Lower leg skin (tissue), 4 donors: ENCODE measurements around the gene ARFIP1. TPM values are rescaled to one million over a fixed set of nuclear protein-coding genes. Genes with fewer than 3 reads are reported as not detected.

Experiments used
- DNase-seq, 2 donors: peaks; one replicate each; pipeline ENCODE4 v3.0.0-alpha.2; 2019; ENCODE audit warnings: low spot score in 2 of 2
- H3K4me3 ChIP-seq: fragments of 200-600 bp; sonication (generic); 2 replicates; pipeline ENCODE4 v1.5.1; 2017; ENCODE audit warnings: mild to moderate bottlenecking, low read depth; ENCODE audit not compliant: poor library complexity, severe bottlenecking
- POLR2A ChIP-seq, 2 donors: fragments of 450-650 bp; IDR thresholded peaks; one replicate each; pipeline ENCODE4 v1.6.1; 2016 to 2017; ENCODE audit warnings: antibody characterized with exemption in 2 of 2, mild to moderate bottlenecking in 1 of 2, moderate library complexity in 1 of 2
- WGBS, 2 donors: methylation state at CpG; one replicate each; pipeline ENCODE4 v1.1.5; 2018; 5-methylcytosine and 5-hydroxymethylcytosine counted together
- intact Hi-C: fragments of 100-400 bp; cut with DNase I; formaldehyde crosslinking; loops from one replicate; pipeline ENCODE4 v1.15.0; 2023; ENCODE audit warnings: low total_unique reads
- total RNA-seq, 4 donors: library from RNA; depleted of rRNA; stranded (reverse); fragments of >200 nt; gene quantifications; one replicate each; pipeline ENCODE4 v1.1.0, GENCODE V29; 2016
- TF ChIP-seq, protein P1 (sequence below), 3 donors: fragments of 450-650 bp; IDR thresholded peaks; one replicate each; pipeline ENCODE4 v1.5.1; 2016; ENCODE audit warnings: antibody characterized with exemption in 3 of 3, mild to moderate bottlenecking in 3 of 3, moderate library complexity in 2 of 3

ARFIP1 gene
- total RNA-seq, 4 donors from 2014 or later: 21.3 to 36.1 (median 33.2) TPM

DNA sequence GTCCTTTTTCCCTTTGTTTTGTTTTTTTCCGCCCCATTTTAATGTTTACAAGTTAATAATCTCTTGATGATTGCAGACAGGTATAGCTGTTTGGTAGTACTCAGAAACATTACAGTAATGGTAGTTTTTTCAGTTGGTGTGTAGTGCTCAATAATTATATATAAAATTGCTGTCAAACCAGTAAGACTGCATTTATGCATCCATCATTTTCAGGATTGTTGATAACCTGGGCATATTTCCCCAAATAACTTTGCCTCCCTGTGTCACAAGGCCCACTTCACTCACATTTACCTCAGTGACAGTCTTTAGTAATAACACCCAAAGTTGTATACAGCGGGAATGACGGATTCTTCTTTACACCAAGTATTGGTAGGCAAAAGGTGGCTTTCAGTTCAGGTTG is 16.1 kb downstream of the ARFIP1 start:
- 93 to 96% methylated on average over 3 of the region's 3 CpGs for WGBS, 2 donors
- no peak overlapping the region for H3K4me3 ChIP-seq
- TF ChIP-seq, protein P1, sequence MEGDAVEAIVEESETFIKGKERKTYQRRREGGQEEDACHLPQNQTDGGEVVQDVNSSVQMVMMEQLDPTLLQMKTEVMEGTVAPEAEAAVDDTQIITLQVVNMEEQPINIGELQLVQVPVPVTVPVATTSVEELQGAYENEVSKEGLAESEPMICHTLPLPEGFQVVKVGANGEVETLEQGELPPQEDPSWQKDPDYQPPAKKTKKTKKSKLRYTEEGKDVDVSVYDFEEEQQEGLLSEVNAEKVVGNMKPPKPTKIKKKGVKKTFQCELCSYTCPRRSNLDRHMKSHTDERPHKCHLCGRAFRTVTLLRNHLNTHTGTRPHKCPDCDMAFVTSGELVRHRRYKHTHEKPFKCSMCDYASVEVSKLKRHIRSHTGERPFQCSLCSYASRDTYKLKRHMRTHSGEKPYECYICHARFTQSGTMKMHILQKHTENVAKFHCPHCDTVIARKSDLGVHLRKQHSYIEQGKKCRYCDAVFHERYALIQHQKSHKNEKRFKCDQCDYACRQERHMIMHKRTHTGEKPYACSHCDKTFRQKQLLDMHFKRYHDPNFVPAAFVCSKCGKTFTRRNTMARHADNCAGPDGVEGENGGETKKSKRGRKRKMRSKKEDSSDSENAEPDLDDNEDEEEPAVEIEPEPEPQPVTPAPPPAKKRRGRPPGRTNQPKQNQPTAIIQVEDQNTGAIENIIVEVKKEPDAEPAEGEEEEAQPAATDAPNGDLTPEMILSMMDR (IDR thresholded peaks at IDR 0.05): no peak
- TF ChIP-seq POLR2A (IDR thresholded peaks at IDR 0.05): no peak
- intact Hi-C loops: no loop called here
- DNase-seq: no peak

DNA sequence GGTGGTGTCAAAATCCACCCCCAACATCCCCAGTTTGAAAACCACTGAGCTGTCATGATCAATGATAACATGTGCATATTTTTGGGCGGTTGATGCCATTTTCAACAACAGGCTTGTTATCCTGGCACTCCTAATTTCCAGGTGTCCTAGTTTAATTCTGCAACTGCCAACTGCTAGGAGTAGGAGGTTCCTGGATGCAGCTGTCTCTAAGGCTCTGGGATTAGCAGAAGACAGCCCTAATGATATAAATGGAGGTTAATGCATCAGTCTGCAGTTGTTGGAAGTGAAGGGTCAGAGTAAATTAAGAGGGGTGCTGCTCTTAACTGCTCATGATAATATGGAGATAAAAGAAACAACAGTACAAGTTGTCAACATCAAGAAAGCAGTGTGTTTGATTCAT is 23.8 kb downstream of the ARFIP1 start:
- intact Hi-C loops: no loop called here
- no peak for DNase-seq
- no peak overlapping the region for H3K4me3 ChIP-seq
- 62 to 83% methylated on average over 1 of the region's 1 CpG for WGBS, 2 donors
- TF ChIP-seq, protein P1 (IDR thresholded peaks at IDR 0.05): no peak
- TF ChIP-seq POLR2A (IDR thresholded peaks at IDR 0.05): no peak

DNA sequence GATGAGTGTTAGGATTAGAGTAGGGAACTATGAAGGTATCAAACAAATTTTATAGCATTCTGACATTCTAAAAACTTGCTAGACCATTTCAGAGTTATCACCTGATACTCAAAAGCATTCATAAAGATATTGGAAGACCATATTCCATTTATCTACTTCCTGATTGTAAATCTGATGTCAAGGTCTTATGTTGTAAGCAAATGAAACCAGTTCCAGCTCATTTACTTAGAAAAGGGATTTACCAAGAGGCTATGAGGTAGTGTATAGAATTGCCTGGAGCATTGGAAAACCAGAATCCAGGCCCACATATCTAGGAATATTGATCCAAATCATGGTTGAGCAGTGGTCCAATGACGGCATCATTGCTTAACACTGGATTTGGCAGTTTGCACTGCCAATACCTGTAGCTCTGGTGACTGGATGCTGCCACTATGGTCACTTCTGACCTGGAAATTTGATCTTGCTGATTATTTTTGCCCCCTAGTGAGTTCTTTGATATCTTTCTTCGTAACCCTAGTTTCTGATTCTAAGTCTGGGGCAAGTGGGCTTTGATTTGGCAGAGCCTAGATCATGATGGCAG is 25.4 kb downstream of the ARFIP1 start:
- H3K4me3 ChIP-seq: no peak overlapping the region
- DNase-seq: no peak
- WGBS, 2 donors: 85 to 86% methylated on average over 2 of the region's 2 CpGs
- TF ChIP-seq, protein P1 (IDR thresholded peaks at IDR 0.05): no peak
- no peak for TF ChIP-seq POLR2A (IDR thresholded peaks at IDR 0.05)
- intact Hi-C loops: no loop called here

DNA sequence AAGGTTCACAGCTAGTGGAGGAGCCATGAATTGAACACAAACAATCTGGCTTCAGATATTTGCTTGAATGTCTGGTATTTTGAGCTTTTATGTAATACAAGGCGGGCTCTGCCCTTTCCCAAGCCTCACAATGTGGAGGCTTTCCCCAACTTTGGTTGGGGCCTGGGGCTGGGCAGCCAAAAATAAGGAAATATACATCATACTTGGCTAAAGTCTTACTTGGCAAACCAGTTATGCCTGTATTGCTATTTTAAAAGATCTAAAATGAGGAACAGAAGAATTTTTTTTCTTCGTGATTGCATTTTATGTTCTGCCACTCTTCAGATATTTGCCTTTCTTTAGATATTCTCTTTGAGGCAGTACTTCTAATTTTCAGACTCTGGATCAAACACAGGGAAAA is 26.1 kb downstream of the ARFIP1 start:
- 47 to 52% methylated on average over 2 of the region's 2 CpGs for WGBS, 2 donors
- intact Hi-C loops: no loop called here
- TF ChIP-seq, protein P1 (IDR thresholded peaks at IDR 0.05): no peak
- no peak overlapping the region for H3K4me3 ChIP-seq
- DNase-seq: no peak

DNA sequence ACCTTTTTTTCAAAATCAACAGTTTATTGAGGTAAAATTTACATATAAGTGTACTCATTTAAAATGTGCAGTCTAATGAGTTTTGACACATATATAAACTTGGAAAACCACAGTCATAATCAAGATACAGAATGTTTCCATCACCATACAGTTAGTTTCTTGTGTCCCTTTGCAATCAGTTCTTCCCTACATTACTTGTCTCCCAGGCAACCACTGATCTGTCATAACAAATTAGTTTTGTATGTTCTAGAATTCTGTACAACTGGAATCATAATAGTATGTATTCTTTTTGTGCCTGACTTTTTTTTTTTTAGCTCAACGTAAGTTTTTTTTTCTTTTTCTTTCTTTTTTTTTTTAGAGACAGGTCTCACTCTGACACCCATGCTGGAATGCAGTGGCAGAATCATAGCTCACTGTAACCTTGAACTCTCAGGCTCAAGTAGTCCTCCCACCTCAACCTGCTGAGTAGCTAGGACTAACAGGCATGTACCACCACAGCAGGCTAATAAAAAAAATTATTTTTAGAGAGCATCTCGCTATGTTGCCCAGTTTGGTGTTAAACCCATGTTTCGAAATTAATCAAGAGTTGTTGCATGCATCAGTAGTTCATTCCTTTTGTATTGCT is 26.9 kb downstream of the ARFIP1 start:
- 73 to 78% methylated on average over 3 of the region's 3 CpGs for WGBS, 2 donors
- H3K4me3 ChIP-seq: no peak overlapping the region
- intact Hi-C loops: no loop called here

More for the DNA sequence above, 26.9 kb downstream of the ARFIP1 start:
- no peak for DNase-seq
- TF ChIP-seq, protein P1 (IDR thresholded peaks at IDR 0.05): no peak
- no peak for TF ChIP-seq POLR2A (IDR thresholded peaks at IDR 0.05)
